ENCODE data around the gene ANKRD44.
"Not testable (repeated sequence)": the region's sequence is repeated elsewhere in the genome, so short reads cannot be mapped to it uniquely, and the experiment has no call there.

The ANKRD44 gene

GRCh38 chr2:197310271-197310985, at the start of gene ANKRD44:
ANKRD44 (minus strand) TSS chr2:197310780; CDS start chr2:197310604, 176 bp downstream.
- DNase-seq (ENCODE audit: low read depth) = peak; percentile 51

DNA sequence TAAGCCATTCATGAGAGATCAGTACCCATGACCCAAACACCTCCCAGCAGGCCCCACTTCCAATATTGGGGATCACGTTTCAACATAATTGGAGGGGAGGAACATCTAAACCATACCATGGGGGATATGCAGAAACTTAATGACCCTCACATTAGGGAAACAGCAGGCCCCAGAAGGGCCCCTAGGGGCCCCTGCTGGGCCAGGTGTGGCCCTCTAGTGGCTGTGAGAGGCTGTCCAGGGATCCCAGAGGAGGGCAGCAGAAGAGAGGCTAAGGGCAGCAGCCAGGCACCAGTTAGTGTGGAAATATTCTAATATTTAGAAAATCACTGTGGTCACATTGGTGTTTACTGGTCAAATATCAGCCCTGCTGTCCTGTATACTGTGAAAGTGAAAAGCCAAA, 49.3 kb upstream of the ANKRD44 start:
- DNase-seq (ENCODE audit: low read depth) = no peak

DNA sequence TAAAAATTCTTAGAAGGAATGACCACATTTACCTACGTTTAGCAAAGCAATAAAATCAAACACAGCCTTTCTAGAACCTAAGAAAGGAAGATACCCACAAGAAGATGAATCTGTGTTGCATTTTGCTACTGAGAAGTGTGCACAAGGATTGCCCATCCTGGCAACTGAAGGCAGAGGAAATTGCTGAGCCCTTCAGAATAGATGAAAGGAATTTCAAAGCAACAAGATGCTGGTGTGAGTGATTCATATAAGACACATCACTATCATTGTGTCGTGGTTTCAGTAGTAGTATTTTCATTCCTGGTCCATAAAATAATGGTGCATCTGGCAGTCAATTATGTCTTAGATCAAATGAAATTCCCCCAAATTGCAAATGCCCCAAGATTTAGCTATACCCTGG, 48.4 kb upstream of the ANKRD44 start:
- DNase-seq (ENCODE audit: low read depth) = no peak

- no peak for DNase-seq (ENCODE audit: low read depth)
These were observed 47.4 kb upstream of the ANKRD44 start for GRCh38 chr2:197357986-197358385.

DNA sequence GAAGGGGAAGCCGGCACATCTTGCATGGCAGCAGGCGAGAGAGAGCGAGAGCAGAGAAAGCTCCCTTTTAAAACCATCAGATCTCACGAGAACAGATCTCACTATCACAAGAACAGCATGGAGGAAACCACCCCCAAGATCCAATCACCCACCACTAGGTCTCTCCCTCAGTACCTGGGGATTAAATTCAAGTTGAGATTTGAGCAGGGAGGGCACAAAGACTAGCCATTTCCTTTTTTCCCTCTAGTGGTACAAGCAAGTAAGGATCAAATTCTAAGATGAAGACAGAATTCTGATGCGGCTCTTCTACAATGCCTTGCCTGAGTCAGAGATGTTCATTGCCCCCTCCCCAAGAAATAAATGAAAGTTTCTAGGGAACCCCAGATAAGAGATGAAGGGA, 45.6 kb upstream of the ANKRD44 start:
- DNase-seq (ENCODE audit: low read depth) = no peak

DNA sequence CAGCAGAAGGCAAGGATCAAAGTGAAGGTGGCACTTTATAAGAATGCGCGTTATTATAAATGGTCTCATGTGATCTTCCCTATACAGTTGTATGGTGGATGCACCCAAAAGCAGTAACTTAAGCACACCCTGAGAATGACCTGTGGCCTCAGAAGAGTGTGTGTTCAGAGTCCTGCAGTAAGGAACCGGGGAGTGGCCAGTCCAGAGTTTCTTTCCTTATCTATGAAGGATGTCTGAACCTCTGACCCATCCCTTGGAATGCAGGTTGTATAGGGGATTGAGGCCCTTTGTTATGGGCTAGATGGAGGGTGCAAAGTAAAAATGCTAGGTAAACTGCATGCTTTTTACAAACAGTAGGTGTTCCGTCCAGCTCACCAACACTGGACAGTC, 43.6 kb upstream of the ANKRD44 start:
- no peak for DNase-seq (ENCODE audit: low read depth)

GRCh38 chr2:197353393-197354168, 43.0 kb upstream of the ANKRD44 start:
- DNase-seq (ENCODE audit: low read depth) = no peak

DNA sequence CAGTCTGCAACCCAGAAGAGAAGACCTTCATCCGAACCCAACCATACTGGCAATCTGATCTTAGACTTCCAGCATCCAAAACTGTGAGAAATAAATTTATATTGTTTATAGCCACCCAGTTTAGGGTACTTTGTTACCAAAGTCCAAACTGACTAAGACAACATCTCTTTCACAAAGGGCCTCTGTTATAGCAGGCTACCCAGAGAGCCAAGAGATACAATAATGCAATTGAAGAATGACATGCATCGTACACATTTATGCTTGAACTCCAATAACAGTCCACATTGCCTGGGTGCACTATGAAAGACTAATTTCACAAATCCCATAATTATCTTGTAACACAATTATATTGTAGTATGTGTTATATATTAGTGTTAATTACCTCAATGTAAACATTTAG, 39.1 kb upstream of the ANKRD44 start:
- DNase-seq (ENCODE audit: low read depth) = no peak

DNA sequence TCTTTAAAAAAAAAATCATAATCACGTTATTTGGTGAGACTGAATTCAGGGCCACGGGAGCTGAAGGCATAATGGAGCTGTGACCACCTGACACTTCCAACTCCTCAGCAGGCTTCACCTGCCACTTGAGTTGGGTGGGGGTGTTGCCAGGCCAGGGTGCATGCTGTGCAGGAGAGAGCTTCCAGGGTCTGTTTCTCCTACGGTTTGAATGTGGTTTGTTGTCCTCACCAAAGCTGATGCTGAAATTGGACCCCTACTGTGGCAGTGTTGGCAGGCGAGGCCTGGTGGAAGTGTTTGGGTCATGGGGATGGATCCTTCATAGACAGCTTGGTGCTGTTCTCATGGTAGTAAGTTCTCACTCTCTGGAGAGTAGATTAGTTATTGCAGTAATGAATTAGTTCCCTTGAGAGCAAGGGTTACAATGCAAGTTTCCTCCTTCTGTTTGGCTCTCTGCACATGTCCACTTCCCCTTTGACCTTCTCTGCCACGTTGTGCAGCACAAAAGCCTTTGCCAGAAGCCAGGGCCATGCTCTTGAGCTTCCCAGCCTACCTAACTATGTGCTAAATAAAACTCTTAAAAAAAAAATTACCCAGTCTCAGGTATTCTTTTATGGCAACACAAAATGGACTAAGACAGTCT, 38.3 kb upstream of the ANKRD44 start:
- no peak for DNase-seq (ENCODE audit: low read depth)

- DNase-seq (ENCODE audit: low read depth) = no peak
These were observed 35.3 kb upstream of the ANKRD44 start for GRCh38 chr2:197345846-197346370.

DNA sequence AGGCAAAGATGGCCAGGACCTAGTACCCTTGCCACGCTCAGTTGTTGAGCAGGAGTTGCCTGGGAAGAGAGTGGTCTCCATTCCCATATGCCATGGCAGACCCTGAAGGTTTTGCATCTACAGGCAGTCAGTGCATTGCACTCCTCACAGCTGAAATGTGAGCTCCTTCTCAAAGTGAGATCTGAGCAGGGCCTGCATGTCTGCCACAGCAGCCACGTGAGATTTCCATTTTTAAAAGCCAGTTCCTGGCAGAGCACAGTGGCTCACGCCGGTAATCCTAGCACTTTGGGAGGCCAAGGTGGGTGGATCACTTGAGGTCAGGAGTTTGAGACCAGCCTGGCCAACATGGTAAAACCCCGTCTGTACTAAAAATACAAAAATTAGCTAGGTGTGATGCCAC, 33.4 kb upstream of the ANKRD44 start:
- not testable (repeated sequence) for DNase-seq (ENCODE audit: low read depth)

GRCh38 chr2:197340591-197340990, 30.0 kb upstream of the ANKRD44 start:
- no peak for DNase-seq (ENCODE audit: low read depth)

DNA sequence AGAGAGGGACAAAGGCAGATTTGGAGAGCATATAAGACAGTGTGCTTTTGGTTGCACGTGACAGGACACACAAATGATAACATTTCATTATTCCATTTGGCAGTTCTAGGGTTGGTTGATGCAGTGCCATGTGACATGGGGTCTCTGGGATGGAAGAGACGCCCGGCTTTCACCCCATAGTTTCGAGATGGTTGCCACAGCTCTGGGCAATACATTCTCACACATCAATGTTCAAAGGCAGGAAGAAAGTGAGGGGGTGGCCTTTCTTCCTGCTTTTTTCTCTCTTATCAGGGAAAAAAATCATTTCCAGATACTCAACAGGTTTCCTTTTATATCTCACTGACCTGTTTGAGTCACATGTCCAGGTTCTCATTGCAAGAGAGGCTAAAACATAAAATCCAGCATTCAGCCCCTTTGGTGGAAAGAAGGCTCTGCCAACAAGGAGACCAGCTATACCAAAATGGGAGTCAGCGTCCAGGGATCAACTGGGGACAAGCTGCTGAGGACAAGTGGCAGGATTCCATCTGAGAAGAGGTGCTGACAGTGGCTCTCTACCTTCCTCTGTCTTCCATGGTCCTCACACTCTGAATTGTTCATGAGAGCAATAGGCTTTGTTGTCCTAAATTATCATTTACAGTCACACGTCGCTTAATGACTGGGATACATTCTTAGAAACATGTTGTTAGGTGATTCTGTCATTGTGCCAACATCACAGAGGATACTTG, 29.1 kb upstream of the ANKRD44 start:
- DNase-seq (ENCODE audit: low read depth) = no peak

- no peak for DNase-seq (ENCODE audit: low read depth)
These were observed 28.4 kb upstream of the ANKRD44 start for GRCh38 chr2:197339016-197339415.

DNA sequence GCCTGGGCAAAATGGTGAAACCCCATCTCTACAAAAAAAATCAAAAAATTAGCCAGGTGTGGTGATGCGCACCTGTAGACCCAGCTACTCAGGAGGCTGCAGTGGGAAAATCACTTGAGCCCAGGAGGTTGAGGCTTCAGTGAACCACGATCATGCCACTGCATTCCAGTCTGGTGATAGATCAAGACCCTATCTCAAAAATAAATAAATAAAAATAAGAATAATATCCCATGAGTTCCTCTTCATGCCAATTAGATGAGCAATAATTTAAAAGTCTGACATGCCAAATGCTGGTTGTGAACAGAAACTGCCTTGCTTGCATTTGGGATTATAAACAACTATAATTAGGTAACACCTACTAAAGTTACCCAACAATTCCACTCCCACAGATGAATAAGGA, 22.1 kb upstream of the ANKRD44 start:
- no peak for DNase-seq (ENCODE audit: low read depth)

GRCh38 chr2:197328461-197328860, 17.9 kb upstream of the ANKRD44 start:
- DNase-seq (ENCODE audit: low read depth) = no peak

DNA sequence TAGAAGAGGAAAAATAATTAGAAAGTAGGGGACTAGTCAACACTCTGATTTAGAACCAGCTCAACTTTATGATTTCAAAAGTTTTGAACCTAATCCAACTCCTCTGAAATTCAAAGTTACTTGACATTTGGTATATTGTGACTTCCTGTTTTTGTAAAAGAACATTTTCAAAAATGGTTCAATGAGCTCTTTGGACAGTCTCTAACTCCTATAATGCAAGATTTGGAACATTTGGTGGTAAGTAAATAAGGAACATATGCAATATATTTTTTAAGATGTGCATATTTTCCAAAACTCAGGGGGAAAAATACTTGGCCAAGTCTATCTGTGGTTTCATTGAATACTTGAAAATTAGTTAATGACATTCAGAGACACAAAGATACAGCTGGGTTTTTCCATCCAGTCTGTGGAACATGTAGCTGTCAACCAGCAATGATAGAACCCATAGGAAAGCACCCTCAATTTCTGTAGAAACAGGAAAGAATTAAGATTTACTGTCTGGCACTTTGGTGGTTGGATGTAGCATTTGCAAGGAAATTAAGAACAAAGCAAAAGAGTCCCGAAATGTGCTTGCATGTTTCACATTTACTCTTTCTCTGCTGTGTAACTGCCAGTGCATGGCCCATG, 17.0 kb upstream of the ANKRD44 start:
- no peak for DNase-seq (ENCODE audit: low read depth)

DNA sequence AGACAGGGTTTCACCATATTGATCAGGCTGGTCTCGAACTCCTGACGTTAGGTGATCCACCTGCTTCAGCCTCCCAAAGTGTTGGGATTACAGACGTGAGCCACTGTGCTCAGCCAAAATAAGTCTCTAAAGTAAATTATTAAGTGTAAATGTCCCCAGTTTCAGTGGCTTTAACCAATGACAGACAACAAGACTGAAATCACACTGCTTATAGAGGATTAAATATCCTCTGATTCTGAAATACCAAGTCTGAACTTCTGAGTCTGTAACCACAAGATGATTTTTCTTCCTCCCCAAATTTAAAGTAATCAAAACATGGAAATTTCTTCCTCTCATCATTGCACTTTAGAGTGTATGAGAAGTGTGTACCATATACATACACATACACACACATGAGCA, 16.5 kb upstream of the ANKRD44 start:
- DNase-seq (ENCODE audit: low read depth) = no peak

GRCh38 chr2:197324801-197325200, 14.2 kb upstream of the ANKRD44 start:
- DNase-seq (ENCODE audit: low read depth) = no peak

DNA sequence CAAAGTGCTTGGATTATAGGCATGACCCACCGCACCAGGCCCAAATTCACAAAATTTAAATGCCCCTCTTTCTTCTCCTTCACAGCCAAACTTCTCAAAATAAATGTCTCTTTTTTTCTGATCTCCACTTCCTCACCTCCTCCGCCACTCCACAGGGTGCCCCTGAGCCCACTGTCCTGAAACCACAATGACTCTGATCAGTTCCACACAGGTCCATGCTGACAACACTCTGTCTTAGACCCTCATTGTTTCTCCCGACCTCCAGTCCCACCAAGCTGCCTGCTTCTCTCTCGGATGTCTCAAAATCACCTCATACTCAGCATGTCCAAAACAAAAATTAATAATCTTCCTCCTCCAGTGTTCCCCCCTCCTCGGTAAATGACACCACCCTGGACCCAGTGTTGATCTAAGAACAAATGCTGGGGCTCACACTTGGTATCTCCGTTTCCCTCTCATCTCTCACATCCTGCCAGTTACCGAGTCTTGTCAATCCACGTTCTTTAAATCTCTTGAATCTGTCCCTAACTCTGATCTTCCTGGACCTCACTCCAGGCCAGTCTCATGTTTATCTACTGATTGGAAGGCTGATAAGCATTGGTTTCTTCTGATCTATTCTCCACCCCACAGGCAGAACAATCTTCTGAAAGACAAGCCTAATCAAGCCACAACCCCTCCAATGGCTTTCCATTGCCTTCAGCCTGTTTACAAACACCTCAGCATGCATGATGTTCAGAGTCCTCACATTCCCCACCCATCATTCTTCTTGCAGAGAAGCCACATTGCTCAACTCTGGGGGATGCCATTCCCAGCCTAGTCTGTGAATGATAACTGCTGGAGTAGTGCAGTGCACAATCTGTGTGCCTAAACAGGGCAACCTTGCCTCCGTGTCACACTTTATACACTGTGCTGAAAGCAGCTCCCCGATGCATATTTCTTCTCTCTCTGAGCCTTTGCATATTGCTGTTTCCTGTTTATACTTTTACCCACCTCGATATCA, 12.4 kb upstream of the ANKRD44 start:
- DNase-seq (ENCODE audit: low read depth) = no peak

DNA sequence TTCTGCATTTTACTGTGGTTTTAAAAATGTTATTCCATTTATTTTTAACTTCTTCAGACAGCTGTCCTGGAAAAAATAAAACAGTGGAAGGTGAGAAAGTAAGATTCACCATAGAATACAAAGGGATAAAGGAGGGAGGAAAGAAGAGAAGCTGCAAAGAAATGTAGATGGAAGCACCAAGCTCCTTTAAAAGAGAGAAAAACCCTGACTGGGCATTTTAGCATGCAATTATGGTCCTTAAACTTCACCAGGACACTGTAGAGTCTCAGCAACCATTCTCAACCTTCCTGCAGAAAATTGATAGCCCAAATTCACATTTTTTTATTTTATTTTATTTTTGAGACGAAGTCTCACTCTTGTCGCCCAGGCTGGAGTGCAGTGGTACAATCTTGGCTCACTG, 11.6 kb upstream of the ANKRD44 start:
- DNase-seq (ENCODE audit: low read depth) = no peak

Measured in GM04504 (cell line).